ENCODE measurements around the gene FMNL3.
"Not testable (repeated sequence)": the region's sequence is repeated elsewhere in the genome, so short reads cannot be mapped to it uniquely, and the experiment has no call there.

Gene FMNL3

GRCh38 chr12:49717800-49718199 lies 10.6 kb upstream of the FMNL3 start:
- not testable (repeated sequence) for DNase-seq (ENCODE audit: low read depth in 2 of 2)

GRCh38 chr12:49716553-49716952 lies 9.3 kb upstream of the FMNL3 start:
- DNase-seq (ENCODE audit: low read depth in 2 of 2), result no peak

- DNase-seq (ENCODE audit: low read depth in 2 of 2), result not testable (repeated sequence)
Measured at GRCh38 chr12:49713952-49714351, 6.7 kb upstream of the FMNL3 start.

DNA sequence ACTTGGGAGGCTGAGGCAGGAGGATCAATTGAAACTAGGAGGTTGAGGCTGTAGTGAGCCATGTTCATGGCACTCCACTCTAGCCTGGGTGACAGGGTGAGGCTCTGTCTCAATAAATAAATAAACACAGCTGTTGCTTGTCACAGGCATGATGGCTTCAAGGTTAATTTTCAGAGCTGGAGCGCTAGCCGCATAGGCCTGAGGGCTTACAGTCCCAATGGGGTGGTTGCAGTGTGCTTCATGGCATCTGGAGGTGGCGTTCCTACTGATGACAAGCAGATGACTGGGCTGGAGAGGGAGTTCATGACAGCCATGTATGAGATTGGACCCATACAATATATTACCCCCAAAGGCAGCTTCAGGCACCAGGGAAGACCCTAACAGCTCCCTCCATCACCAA lies 1.6 kb upstream of the FMNL3 start:
- DNase-seq (ENCODE audit: low read depth in 2 of 2), result no peak

GRCh38 chr12:49707812-49708147 lies 575 bp upstream of the FMNL3 start:
- no peak for DNase-seq (ENCODE audit: low read depth in 2 of 2)

- DNase-seq (ENCODE audit: low read depth in 2 of 2), result no peak
Measured at GRCh38 chr12:49706351-49707127, 666 bp downstream of the FMNL3 start.

DNA sequence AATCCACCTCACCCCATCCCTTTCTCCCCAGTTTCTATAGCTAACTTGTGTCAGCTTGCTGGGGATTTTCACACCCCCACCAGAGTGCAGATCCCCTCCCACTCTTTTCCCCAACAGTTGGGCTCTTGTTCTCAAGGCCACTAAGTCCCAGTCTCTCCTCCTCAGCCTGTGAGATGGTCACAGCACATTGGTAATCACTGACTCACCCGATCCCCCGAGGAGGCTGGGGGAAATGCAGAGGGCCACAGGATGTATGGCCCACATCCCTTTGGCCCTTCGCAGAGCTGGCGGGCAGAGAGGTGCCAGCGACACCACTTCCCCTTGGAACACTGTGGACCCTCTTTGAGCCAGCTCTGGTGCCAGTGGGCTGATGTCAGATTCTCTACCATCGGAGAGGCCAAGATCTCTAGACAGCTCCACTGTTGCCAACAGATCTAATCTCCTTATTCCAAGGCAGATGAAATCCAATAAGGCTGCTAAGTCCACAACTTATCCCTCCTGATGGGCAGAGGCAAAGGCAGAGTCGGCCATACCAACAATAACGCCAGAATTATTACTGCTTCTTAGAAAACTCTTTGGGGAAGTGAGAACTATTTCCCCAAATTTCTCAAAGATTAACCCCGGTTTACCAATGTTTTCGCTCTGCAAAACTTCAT lies 1.6 kb downstream of the FMNL3 start:
- DNase-seq (ENCODE audit: low read depth in 2 of 2), result no peak

DNA sequence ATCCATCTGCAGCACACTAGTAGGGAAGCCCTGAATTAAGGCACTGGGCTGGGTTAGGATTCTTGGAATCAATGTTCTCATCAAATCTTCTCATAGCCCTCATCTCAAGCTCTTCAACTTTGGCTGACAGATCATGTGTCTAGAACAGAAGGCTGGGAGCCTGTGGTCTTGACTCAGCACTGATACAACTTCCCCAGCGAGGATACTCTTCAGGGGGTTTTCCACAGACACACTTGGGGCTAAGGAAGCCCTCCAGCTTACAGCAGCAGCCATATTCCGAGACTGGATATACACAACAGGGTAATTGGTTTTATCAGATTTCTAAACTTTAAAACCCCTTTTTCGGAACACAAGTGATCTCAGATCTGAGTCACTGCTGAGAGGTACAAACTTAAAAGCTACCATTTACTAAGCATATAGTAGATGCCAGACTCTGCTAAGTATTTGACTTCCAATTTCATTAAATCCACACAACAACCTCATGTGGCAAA lies 3.5 kb downstream of the FMNL3 start:
- DNase-seq (ENCODE audit: low read depth in 2 of 2), result peak; percentile 9 to 20

GRCh38 chr12:49702676-49703215 lies 4.5 kb downstream of the FMNL3 start:
- no peak for DNase-seq (ENCODE audit: low read depth in 2 of 2)

DNA sequence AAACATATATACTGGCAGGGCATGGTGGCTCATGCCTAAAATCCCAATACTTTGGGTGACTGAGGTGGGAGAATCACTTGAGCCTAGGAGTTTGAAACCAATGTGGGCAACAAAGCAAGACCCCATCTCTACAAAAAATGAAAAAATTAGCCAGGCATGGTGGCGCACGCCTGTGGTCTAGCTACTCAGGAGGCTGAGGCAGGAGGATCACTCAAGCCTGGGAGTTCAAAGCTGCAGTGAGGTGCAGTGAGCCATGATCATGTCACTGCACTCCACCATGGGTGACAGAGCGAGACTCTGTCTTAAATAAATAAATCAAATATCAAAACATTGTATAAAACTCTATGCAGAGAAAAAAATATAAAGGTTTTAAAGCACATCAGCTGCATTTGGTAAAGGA lies 5.2 kb downstream of the FMNL3 start:
- no peak for DNase-seq (ENCODE audit: low read depth in 2 of 2)

DNA sequence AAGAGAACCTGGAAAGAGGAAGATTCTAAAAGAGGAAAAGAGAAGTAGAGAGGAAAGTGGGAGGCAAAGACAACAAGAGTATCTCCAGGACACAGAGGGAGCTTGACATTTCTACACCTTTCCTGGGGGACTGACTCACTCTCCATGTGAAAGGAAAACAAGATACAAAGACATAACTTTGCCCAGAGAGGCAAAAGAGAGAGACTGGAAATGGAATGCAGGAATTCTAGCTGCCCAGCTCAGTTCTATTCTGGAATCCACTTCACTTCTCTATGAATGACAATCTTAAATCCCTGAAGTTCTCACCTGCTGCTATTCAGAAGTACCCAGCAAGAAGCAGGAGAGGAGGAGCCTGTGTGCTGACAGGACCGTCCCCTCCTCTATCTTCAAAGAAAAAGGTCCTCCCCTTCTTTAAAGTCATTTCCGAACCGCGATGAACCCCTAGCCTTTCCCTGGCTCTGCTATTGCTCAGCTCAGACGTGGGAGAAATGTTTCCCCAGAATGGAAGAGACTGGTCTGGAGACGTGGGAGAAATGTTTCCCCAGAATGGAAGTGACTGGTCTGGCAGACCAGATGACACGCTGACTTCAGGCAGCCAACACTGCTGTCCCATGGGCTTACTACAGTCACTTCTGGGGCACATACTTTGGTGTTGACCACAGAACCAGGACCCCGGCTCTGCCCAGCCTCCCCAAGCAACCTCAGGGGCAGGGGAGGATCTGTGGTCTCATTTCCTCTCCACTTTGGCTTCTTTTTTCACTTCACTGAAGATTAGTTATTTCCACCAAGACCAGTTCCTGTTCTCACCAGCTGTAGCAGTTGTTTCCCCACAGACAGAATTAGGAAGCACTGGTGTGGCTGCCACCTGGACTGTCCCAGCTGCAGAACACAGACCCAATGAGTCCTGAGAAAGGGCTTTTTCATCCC lies 8.3 kb downstream of the FMNL3 start:
- DNase-seq (ENCODE audit: low read depth in 2 of 2), result no peak

DNA sequence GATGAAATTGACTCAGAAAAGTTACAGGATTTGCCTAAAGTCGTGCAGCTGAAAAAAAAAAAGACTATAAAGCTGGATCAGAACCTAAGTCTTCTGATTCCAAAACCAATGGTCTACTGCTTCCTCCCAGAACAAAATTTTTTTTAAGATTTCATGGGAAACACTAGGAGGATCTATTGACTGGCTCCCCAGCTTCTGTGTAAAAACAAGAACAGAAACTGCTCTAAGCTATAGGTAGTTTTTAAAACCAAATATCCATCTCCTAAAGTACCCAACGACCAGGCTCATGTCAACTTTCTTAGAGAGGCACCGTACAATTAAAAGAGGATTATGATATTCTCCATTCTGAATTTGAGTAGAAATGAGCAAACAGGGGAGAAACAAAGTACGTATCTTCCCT lies 9.4 kb downstream of the FMNL3 start:
- DNase-seq (ENCODE audit: low read depth in 2 of 2), result no peak

GRCh38 chr12:49696723-49697122 lies 10.5 kb downstream of the FMNL3 start:
- no peak for DNase-seq (ENCODE audit: low read depth in 2 of 2)

GRCh38 chr12:49693931-49694444 lies 13.2 kb downstream of the FMNL3 start:
- no peak for DNase-seq (ENCODE audit: low read depth in 2 of 2)

DNA sequence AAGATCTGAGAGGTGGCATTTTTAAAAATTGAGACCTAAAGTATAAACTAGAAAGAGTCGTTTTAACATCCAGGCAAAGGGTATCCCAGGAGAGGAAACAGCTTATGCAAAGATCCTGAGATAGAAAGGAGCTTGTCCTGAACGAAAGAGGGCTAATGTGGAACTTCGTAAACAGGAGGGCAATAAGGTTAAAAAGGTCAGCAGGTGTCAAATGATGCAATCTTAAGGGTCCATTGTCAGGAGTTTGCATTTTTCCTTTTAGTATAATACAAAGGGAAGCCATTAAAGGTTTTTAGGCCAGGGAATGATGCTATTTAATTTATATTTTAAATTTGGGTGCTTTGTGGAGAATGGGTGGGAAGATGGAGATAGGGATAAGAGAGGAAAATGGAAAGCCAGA lies 14.4 kb downstream of the FMNL3 start:
- no peak for DNase-seq (ENCODE audit: low read depth in 2 of 2)

GRCh38 chr12:49689785-49690184 lies 17.4 kb downstream of the FMNL3 start:
- DNase-seq (ENCODE audit: low read depth in 2 of 2), result no peak

DNA sequence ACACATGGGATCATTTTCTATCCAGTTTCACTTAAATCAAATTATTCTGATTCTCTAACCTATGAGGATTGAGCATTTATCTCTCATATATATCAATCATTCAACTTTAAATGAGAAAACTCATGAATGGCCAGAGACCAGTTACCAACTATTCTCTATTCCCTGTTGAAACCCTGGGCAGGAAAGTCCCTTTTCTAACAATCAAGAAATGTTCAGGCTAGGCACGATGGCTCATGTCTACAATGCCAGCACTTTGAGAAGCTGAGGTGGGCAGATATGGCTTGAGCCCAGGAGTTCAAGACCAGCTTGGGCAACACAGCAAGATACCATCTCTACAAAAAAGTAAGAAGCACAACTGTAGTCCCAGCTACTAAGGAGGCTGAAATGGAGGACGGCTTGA lies 18.0 kb downstream of the FMNL3 start:
- DNase-seq (ENCODE audit: low read depth in 2 of 2), result no peak

DNA sequence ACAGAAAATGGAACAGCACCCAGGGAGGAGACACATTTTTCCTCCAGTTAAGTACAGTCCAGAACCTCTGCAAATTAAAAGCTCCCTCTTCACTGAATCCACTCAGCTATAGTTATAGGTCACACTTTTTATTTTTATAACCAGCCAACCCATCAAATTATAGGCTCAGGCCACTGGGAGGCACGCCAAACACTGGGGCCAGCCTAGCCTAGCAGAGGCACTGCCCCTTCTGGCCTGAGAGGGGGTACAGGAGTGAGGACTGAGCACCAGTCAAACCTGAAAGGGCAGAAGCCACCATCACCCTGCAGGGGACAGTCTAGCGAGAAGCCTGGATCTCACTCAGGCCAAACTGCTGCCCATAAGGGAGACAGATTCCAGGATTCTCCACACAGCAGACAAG lies 19.3 kb downstream of the FMNL3 start:
- no peak for DNase-seq (ENCODE audit: low read depth in 2 of 2)

GRCh38 chr12:49684310-49684854 lies 22.8 kb downstream of the FMNL3 start:
- no peak for DNase-seq (ENCODE audit: low read depth in 2 of 2)

GRCh38 chr12:49683599-49684309 lies 23.5 kb downstream of the FMNL3 start:
- DNase-seq (ENCODE audit: low read depth in 2 of 2), result no peak

GRCh38 chr12:49680075-49680474 lies 27.1 kb downstream of the FMNL3 start:
- no peak for DNase-seq (ENCODE audit: low read depth in 2 of 2)
